NCI-H1436 (cell line): Measurements from ENCODE around the gene SCNN1B.
"Not testable (repeated sequence)": the region's sequence is repeated elsewhere in the genome, so short reads cannot be mapped to it uniquely, and the experiment has no call there.

Source experiments
- DNase-seq: peaks from one replicate; lab custom pipeline; 2025; lab: John Stamatoyannopoulos, UW

Gene SCNN1B

DNA sequence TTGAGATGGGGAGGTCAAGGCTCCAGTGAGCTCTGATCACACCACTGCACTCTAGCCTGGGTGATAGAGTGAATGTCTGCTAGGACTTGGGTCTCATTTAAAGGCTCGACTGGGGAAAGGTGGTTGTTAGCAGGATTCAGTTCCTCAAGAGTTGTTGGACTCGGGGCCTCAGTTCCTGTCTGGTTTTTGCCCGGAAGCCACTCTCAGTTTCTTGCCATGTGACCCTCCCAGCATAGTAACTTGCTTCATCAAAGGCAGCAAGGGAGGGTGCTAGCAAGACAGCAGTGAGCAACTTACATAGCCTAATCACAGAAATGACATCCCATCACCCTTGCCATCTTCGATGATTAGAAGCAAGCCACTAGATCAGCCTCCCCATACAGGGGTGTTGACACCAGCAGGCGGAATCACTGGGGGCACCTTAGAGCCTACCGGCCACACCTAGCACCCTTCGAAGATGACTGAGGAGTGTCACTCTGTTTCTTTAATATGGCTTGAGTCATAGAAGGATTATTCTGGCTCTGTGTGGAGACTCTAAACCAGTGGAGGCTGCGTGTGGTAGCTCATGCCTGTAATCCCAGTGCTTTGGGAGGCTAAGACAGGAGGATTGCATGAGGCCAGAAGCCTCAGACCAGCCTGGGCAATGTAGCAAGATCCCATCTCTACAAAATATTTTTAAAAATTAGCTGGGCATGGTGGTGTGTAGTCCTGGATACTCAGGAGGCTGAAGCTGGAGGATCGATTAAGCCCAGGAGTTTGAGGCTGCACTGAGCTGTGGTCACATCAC is 13.2 kb upstream of the SCNN1B start:
- no peak for DNase-seq

DNA sequence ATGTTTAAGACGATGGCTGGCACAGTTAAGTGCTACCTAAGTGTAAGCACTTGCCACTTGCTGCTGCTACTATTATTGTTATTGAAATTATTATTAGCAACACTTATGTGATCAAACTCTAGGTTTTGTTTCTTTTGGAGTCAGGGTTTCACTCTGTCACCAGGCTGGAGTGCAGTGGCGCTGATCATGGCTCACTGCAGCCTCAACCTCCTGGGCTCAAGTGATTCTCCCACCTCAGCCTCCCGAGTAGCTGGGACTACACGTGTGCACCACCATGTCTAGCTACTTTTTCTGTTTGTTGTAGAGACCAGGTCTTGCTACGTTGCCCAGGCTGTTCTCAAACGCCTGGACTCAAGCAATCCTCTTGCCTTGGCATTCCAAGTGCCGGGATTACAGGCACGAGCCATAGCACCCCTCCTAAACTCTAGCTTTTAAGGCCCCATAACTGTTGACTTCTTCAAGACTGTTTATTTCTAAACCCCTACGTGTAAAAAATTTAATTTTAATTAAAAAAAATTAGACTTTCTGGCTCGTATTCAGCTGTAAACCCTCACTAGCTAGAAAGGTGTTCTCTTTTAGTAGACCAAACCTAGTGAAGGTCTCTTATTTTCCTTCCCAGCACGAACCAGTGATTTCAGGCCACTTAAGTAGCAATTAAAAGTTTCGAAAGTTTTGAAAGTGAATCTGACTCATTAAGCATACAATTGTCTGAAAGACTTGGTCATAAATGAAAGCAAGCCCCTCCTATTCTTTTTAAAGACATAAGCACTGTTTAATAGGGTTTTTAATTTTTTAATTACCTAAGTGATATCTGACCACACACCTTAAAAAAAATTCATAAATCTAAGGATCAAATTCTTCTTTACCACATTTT is 11.7 kb upstream of the SCNN1B start:
- no peak for DNase-seq

DNA sequence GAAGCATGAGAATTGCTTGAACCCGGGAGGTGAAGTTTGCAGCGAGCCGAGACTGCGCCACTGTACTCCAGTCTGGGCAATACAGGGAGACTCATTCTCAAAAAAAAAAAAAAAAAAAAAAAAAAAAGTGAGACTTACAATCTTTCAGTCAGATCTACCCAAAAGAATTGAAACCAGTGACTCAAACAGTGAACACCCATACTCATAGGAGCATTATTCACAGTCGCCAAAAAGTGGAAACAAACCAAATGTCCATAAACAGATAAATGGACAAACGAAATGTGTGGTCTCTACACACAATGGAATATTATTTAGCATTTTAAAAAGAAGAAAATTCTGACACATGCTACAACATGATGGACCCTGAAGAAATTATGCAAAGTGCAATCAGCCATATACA is 9.1 kb upstream of the SCNN1B start:
- no peak for DNase-seq

DNA sequence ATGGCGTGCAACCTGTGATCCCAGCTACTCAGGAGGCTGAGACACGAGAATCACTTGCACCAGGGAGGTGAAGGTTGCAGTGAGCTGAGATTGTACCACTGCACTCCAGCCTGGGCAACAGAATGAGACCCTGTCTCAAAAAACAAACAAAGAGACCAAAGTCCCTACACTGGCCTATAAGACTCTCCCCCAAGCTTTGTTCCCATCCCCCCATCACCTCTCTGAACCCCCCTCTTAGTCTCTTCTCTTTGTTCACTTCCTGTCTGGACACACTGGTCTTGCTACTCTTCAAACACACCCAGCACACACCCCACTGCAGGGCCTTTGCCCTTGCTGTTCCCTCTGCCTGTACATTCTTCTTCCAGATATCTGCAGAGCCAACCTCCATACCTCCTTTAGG is 7.8 kb upstream of the SCNN1B start:
- no peak for DNase-seq

DNA sequence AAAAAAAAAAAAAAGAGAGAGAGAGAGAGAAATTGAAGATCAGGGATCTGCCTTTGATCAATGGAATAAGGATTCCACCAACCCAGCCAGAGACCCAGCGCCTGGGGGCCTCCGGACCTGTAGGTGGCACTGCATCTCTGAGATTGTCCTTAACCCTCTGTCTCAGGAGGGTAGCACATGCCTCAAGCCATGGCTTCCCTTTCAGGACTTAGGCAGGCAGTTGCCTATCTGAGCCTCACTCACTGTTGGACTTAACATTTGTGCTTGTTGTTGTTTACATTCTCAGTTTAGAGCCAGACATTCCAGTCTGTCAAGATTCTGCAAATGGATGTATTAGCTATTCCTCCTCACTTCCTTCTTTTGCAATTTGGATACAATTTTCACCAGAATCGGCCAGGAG is 5.1 kb upstream of the SCNN1B start:
- no peak for DNase-seq

DNA sequence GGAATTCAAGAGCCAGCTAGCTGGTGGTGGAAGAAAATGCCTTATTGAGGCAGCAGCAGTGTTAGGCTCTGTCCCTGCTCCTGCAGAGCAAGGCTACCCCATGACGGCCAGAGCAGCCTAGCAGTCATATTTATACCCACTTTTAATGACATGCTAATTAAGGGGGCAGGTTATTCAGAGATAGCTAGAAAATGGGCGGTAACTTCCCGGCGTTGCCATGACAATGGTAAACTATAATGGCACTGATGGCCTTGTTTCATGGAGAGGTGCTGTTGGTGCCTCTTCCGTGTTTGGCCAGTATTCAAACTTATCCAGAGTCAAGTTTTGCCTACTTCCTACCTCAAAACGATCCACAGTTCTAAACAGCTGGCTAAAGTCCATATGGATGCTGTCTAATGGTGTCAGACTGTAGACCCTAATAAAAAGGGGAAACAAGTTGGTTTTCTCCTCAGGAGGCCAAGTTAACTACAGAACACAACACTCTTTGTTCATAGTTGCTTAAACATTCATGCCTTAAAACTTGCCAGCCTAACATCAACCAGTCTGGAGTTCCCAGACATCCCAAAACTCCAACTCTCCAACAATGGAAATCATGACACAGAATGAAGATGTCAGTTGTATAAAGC is 3.7 kb upstream of the SCNN1B start:
- DNase-seq = no peak

DNA sequence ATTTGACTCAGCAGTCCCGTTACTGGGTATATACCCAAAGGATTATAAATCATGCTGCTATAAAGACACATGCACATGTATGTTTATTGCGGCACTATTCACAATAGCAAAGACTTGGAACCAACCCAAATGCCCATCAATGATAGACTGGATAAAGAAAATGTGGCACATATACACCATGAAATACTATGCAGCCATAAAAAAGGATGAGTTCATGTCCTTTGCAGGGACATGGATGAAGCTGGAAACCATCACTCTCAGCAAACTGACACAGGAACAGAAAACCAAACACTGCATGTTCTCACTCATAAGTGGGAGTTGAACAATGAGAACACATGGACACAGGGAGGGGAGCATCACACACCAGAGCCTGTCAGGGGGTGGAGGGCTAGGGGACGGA is 2.3 kb upstream of the SCNN1B start:
- not testable (repeated sequence) for DNase-seq

DNA sequence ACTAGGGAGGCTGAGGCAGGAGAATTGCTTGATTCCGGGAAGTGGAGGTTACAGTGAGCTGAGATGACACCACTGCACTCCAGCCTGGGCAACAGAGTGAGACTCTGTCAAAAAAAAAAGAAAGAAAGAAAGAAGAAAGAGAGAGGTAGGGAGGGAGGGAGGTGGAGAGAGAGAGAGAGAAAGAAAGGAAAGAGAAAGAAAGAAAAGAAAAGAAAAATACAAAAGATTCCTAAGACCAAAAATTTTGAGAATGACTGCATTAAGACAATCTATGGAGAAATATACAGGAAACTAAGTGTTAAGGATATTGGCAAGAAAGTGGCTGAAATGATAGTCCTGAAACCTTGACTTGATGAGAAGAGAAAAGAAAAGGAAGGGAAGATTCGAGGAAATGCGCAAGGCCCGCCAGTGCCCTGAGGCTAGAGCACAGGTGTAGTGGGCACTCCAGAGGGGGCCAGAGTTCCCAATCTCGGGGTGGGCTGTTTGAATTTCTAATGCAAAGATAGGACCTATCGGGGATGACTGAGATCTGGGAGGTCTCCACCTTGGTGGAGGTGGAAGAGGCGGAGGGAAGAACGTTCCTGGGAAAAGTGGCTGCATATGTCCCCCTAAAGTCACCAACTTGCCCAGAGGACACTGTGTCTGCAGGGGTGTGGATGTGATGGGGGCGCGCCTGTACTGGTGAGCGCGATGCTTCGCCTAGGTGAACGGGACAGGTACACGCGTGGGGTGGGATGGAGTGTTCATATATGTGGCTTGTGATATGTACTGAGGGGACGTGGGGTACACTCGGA is 654 bp upstream of the SCNN1B start:
- no peak for DNase-seq

DNA sequence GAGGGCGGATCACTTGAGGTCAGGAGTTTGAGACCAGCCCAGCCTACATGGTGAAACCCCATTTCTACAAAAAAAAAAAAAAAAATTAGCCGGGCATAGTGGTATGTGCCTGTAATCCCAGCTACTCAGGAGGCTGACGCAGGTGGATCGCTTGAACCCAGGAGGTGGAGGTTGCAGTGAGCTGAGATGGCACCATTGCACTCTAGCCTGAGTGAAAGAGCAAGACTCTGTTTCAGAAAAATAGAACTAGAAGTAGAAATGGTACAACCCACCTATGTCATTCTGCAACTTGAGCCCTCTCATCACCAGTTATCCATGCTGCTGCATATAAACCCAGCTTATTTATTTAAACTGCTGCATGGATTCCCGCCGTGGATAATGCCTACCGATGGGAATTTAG is 1.6 kb downstream of the SCNN1B start:
- no peak for DNase-seq

DNA sequence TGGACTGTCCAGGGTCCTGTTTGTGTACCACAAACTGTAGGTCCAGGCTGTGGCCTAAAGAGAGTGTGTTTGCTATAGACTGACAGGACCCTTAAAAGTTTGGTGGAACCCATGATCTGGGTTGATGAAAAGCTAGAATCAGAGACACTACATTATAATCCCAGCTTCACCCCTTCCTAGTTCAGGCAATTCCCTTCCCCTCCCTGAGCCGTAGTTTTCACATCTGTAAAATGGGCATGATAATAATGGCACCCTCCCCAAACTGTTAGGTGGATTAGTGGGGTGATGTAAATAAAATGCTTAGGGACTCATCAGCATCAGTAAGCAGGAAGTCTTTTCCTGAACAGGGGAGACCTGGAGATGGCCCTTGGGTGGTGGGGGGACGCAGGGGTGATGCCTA is 2.5 kb downstream of the SCNN1B start:
- DNase-seq = no peak

DNA sequence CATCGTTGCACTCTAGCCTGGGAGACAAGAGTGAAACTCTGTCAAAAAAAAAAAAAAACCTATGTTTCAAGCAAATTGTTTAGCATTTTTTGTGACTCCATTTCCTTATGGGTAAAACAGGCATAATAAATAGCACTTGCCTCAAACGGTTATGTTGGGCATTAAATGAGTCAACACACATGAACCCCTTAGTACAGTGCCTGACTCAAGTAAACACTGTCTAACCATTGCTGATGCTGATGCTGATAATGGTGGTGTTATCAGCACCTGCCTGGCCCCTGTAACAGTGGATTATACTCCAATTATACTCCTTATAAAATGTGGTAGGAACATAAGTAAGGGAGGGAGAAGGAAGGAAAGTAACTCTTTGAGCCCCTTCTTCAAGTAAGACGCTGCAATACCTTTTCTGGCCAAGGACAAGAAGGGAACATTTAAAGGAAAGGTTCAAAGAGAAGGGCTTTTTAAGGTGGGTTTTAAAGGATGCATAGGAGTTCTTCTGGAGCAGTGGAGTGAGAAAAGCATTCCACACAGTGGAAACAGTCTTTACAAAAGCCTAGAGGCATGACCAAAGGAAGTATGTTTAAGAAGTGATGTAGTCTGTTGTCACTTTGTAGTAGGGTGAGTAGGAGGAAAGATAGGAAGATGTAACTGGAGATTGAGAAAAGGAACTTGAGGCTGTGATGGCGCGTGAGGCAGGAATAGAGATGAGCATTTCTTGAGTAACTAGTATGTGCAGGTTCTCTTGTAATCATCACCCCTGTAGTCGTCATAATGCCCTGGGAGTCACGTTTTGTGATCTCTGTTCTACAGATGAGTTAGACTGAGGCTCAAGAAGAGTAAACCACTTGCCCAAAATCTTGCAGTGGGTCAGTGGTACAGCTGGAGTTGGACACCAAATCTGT is 4.3 kb downstream of the SCNN1B start:
- DNase-seq = no peak

DNA sequence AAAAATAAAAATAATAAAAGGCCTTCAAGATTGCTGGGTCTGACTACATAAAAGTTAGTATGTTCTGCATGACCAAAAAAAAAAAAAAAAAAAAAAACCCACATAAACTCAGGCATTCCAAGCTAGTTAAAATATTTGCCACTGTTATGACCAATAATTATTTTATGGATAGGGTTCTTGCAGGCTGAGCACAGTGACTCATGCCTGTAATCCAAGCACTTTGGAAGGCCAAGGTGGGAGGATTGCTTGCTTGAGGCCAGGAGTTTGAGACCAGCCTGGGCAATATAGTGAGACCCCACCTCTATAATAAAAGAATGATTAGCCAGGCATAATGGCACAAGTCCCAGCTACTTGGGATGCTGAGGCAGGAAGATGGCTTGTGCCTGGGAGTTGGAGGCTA is 8.1 kb downstream of the SCNN1B start:
- no peak for DNase-seq

DNA sequence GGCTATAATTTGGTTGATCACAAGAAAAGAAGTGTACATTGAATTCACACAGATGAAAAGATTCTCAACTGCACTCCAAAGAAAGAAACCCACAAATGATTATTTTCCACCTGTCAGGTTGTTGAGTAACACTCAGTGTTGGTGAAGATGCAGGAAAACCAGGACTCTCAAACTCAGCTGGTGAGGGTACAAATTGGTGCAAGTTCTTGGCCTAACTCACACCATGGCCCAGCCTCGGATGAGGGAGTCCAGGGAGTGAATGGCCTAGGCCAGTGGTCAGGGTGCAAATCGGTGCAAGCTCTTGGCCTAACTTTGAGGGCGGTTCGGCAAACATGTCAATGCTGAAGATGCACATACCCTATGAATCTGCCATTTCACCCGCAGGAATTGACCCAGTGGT is 8.6 kb downstream of the SCNN1B start:
- no peak for DNase-seq

DNA sequence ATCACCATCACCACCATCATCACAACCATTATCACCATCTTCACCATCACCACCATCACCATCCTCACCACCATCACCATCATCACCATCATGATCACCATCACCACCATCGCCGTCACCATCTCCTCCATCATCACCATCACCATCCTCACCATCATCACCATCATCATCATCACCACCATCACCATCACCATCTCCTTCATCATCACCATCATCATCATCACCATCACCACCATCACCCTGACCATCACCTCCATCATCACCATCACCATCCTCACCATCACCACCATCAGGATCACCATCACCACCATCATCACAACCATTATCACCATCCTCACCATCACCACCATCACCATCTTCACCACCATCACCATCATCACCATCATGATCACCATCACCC is 14.1 kb downstream of the SCNN1B start:
- DNase-seq = no peak

DNA sequence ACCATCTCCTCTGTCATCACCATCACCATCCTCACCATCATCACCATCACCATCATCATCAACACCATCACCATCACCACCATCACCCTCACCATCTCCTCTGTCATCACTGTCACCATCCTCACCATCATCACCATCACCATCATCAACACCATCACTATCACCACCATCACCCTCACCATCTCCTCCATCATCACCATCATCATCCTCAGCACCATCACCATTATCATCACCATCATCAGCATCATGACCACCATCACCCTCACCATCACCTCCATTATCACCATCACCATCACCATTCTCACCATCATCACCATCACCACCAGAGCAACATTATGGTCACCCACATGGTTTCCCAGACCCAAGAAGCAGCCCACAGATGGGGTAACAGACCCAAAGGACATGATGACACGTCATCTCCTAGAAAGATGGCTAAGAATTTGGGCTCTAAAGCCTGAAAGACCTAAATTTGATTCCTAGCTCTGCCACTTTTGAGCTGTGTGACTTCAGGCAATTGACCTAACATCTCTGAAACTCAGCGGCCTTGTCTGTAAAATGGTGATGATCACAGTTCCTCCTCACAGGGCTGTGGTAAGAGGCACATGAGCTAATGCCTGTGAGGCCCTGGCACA is 14.6 kb downstream of the SCNN1B start:
- no peak for DNase-seq

DNA sequence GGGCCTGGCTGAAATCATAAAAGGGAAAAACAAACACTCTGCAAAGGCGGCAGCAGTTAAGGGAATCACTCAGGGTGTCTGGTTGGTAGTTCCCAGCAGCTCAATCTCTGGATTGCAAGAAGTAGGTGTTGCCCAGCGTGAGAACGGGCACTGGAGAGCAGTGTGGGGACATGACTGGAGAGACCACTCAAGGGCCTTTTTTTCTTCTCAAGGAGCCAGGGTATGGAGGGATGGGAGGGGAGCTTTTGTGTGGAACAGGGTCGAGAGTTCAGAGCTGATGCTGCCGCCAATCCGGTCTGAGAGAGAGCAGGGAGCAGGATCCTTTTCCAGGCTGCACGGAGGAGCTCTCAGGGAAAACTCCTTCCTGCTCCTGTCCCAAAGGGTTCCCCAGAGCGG is 15.2 kb downstream of the SCNN1B start:
- DNase-seq = peak; percentile 21

DNA sequence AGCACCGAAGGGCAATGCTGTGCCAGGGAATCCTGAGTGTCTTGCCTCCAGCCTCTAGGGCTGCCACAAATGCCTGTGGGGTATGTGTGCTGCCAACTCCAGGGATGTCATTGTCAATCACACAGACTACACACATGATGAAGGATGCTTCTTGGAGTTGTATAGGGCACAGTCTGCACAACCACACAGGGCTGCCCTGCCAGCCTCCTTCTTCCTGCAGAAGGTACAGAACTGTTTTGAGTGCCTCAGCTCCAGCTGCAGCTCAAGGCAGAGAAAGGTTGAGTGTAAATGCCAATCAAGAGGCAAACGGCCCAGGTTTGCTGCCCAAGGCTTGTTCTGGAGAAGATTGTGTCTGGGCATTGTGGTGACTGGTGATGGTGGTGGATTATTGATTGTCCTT is 15.6 kb downstream of the SCNN1B start:
- no peak for DNase-seq

DNA sequence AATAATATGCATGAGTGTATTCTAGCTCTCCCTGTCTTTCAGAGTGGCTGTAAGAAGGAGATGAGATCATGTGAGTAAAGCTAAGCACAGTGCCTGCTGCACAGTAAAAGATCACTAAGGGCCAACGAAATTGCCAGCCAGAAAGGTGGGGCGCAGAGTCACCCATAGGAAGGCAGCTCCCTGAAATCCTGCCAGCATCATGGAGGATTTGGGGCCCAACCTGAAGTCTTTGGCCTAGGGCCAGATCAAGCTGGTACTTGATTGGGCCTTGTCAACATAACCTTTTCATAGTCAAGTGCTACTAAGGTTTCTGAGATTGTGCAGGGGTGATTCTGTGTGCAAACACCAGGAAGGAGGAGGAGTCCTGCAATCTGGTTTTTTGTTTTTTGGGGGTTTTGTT is 16.5 kb downstream of the SCNN1B start:
- DNase-seq = peak; percentile 16

DNA sequence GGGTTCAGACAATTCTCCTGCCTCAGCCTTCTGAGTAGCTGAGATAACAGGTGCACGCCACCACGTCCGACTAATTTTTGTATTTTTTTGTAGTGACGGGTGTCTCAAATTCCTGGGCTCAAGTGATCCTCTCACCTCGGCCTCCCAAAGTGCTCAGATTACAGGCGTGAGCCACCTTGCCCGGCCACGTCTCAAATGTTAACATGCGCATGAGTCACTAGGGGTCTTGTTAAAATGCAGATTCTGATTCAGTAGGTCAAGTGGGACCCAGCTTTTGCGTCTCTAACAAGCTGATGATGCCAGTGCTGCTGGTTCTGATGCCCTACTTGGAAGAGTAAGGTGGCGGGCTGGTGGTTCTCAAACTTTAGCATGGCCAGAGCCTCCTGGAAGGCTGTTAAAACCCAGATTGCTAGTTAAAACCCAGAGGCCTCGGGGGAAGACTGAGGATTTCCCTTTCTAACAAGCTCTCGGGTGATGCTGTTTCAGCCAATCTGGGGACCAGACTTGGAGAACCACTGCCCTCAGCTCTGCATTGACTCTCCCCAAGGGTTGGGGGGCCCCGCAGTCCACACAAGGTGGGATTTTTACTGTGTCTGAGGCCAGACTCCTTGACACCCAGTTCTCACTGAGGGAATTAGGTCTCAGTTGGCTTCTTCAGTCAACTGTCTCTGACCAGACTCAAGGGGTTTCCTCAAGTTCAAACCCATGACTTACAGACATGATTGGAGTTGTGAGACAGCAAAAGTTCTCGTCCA is 17.9 kb downstream of the SCNN1B start:
- DNase-seq = no peak

DNA sequence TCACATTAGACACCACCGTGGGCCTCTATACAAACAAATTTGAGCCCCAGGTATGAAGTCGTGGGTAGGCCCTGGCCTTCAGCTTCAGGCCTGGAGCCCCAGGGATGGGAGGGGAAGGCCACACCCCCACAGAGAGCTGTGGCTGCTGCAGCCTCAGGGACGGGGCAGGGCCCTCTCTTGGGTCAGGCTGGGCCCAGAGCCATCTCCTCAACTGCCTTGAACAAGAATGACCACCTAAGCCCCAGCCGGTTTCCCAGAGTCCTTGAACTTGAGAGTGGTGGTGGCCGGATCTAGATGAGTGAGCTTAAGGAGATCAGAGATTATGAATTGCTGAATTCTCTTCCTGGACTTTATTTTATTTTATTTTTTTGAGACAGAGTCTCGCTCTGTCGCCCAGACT is 18.6 kb downstream of the SCNN1B start:
- no peak for DNase-seq
